NK-92 (cell line): ENCODE data around the gene CES3.

Experiments used
- DNase-seq: peaks from one replicate; lab custom pipeline; 2025; ENCODE audit not compliant: unreplicated experiment; lab: John Stamatoyannopoulos, UW

The CES3 gene, protein sequence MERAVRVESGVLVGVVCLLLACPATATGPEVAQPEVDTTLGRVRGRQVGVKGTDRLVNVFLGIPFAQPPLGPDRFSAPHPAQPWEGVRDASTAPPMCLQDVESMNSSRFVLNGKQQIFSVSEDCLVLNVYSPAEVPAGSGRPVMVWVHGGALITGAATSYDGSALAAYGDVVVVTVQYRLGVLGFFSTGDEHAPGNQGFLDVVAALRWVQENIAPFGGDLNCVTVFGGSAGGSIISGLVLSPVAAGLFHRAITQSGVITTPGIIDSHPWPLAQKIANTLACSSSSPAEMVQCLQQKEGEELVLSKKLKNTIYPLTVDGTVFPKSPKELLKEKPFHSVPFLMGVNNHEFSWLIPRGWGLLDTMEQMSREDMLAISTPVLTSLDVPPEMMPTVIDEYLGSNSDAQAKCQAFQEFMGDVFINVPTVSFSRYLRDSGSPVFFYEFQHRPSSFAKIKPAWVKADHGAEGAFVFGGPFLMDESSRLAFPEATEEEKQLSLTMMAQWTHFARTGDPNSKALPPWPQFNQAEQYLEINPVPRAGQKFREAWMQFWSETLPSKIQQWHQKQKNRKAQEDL

DNA sequence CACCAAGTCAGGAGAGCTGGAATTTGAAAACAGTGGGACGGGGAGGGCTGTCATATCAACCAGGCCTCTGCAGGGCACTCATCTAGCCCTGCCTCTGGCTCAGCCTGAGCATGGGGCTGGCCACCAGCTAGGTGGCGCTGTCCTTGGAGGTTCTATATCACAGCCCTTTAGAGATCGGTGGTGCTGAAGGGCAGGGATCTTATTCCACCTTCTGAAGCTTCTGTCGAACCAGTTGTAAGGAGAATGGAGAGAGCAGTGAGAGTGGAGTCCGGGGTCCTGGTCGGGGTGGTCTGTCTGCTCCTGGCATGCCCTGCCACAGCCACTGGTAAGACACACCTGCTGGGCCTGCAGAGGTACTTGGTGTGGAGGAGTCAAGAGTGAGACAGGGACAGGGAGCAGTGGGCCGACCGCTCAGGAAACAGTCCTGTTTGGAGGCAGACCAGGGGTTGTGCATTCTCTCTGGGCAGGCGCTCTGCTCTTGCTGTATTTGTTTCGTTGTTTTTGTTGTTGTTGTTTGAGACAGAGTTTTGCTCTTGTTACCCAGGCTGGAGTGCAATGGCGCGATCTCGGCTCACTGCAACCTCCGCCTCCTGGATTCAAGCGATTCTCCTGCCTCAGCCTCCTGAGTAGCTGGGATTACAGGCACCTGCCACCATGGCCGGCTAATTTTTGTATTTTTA is at the start of gene CES3:
TSS of gene CES3 (plus strand) at position 202 of the 680 bp plus-strand sequence. CDS start at position 244, 42 bp downstream.
- no peak for DNase-seq

DNA sequence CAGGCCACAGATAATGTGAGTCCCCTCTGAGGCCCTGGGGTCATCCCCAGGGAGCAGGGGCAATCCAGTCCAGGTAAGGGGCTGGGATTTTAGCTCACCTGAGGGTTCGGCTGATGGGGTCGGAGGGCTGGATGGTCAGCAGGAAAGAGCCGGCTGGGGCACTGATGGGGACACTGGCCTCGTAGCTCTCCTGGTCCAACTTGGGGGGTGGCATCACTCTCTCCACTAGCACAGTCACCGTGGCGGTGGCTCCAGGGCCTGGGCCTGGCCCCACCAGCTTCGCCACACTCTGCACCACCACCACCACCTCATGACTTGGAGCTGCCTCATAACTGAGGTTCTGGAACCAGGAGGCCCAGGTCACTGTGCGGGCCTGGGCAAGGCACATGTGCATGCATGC is 49.3 kb upstream of the CES3 start:
- no peak for DNase-seq

DNA sequence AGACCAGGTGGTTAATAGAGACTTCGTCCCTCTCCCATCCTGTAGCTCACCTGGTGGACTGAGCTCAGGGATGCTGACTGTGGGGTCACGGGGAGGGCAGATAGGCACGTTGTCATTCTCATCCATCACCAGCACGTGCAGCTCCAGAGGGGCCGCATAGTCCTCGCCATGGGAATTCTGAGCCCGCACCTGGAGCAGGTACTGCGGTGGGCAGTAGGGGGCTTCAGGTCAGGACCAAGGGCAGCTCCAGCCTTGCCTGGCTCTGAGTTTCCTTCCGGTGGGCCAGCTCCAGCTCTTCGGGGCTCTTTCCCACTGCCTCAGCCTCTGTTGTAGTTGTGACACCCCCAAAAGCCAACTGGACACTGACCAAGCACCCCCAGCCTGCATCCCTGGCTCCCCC is 48.0 kb upstream of the CES3 start:
- no peak for DNase-seq

DNA sequence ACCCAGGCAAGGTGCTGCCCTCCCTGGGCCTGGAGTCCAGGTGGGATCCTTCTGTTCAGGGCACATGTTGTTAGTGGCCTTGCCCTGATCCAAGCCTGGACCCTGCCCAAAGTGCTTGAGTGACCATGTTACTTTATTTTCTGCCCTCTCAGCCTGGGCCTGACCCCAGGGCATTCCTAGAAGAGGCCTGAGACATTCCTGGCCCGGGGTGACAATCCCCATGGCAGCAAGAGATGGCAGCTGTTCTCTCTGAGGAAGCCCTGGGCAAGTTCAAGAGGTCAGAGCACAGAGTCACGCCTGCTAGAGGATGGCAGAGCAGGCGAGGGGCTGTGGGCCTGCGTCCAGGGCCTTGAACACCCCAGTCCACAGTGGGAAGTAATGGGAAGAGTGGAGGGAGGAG is 47.4 kb upstream of the CES3 start:
- no peak for DNase-seq

DNA sequence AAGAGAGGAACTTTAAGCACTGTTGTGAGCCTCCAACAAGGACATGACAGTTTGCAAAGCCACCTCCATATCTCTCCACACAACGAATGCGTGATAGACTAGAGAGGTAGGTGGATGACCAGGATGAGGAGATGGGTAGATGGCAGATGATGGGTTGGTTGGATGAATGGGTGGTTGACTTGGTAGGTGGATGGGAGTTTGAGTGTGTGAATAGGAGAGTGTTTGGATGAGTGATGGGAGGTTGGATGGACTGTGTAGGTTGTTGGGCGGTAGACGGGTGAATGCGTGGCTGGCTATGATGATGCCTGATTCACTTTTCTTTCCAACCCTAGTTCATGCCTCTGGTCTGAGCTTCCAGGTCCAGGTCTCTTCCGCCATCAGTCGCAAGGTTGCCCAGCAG is 46.5 kb upstream of the CES3 start:
- DNase-seq = no peak

DNA sequence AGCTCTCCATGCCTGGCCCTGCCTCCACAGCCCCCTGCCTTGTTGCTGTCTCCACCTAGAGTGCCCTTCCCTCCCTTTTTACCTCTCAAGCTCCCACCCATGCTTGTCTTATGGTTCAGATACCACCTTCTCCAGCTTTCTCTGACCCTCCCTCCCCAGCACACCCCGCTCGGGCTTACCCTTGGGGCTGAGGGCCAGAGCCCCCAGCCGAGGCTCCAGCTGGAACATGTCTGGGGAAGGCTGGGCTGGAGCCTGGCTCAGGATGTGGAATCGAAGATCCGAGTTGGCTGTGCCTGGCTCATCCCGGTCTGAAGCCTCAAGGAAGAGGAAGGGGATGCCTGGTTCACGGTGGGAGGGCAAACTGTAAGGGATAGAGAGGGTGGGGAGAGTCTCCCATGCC is 46.0 kb upstream of the CES3 start:
- no peak for DNase-seq

DNA sequence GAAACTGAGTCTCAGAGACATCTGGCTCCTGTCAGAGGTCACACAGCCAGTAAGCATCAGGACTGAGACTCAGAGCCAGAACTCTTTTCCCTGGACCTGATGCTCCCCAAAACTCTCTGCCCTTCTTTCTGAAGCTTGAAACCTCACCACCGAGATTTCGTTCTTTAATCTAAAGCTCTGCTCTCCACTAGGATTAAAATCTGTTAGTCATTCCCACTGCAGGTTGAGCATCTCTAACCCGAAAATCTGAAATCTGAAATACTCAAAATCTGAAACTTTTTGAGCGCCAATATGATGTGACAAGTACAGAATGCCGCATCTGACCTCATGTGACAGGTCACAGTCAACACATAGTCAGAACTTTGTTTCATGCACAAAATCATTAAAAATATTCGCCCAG is 44.5 kb upstream of the CES3 start:
- no peak for DNase-seq

DNA sequence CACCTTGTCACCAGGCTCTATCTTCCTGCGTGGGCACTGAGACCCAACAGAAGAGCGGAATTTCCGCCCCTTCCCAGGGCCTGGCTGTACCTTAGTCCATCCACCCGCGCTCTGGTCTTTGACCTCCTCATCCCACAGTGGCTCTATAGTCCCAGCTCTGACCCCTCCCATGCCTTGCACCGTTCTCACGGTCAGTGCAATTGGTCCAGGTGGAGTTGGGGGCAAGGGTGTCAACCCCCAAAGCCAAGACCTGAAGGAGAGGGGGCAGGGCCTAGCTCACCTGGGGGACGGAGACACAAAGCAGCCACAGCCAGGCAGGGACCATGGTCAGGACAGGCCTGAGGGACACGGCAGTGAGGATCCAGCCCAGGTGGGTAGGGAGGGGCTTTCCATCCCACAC is 43.3 kb upstream of the CES3 start:
- DNase-seq = no peak

DNA sequence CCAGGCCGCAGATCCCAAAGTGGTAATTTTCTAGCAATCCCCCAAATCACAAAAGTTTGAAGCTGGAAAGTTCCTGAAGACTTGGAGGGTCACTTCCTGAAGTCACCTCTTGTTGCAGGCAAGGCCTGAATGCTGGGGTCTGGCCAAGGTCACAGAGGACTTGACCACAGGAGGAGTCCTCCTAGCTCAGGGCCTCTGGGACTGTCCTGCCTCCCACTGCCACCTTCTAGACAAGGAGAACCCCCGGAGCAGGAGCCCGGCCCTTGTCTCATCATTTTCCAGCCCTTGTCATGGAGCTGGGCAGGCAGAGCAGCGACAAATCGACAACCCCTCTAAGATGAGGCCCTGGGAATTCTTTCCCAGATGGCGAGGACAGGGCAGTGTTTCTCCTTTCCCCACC is 42.7 kb upstream of the CES3 start:
- no peak for DNase-seq

DNA sequence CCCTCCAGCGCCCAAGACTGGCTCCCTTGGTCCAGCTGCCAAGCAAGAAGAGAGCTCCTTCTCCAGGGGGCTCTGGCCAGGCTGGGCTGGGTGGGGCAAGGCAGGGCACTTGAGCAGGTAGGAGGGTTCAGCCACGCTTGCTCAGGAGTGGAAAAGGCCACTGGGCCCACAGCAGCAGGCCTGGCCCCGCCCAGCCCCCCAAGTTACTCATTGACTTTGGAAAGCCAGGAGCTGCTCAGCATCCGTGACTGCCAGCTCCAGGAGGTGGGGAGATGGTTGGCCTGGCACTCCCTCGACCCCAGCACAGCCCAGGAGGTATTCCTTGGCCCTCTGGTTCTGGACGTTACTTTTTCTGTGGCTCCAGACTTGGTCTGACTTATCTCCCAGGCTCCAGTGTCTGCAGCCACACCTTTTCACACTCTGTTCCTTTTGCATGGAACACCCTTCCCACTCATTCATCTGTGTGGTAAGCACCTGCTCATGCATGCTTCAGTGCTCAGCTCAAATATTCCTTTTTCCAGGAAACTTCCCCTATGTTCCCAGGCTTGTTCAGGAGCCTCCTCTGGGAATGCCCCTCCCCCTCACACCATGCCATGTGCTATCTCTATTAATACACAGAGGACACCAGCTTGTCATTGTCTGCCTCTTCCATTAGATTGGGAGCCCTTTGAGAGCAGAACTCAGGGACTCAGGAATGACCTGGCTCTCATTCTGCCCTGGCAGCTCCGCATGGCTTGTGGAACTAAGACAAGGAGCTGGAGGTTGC is 42.1 kb upstream of the CES3 start, which contains the start of gene CDH16:
TSS of gene CDH16 (minus strand) at position 83 of the 766 bp plus-strand sequence. CDS start 820 bp downstream, outside the sequence.
- no peak for DNase-seq

DNA sequence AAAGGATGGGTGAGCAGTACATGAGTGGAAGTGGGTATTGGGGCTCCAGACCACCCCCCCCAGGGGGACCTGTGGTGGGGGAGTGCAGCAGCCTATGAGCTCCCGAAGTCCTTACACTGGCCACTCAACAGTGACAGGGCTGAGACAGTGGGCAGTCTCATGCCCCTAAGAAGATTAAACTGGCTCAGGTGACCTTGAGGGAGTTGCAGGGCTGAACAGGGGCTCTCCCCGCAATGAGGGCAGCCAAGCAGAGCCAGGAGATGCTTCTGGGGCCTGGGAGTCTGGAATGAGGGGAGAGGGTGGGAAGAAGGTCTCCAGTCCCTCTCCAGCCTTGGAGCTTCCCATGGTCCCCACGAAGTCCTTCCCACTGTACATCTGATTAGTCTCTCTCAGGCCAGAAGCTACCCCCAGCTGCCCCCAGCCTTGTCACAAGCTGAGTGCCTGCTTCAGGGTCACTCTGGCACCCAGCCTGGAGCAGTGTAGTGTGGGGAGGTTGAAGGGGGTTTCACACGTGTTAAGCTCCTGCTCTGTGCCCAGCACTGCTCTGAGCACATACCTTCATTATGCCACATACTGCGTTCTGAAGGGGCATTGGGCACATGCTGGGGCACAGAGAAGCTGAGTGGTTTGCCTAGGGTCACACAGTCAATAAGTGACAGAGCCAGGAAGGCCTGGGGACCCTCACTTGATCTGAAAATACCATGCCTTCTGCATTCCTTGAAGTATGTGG is 41.3 kb upstream of the CES3 start:
- DNase-seq = no peak

DNA sequence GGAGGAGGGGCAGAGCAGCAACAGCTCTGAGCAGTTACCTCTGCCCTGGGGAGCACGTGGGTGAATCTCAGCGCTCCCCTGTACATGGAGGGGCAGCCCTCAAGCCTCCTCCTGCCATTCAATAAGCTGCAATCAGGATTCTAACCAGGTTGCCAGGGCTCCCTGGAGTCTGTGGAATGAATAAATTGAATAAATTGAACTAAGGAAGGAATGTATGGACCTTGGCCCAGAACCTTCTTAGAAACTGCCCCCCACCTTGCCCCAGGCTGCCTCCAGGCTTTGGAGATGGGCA is 40.8 kb upstream of the CES3 start:
- DNase-seq = no peak

DNA sequence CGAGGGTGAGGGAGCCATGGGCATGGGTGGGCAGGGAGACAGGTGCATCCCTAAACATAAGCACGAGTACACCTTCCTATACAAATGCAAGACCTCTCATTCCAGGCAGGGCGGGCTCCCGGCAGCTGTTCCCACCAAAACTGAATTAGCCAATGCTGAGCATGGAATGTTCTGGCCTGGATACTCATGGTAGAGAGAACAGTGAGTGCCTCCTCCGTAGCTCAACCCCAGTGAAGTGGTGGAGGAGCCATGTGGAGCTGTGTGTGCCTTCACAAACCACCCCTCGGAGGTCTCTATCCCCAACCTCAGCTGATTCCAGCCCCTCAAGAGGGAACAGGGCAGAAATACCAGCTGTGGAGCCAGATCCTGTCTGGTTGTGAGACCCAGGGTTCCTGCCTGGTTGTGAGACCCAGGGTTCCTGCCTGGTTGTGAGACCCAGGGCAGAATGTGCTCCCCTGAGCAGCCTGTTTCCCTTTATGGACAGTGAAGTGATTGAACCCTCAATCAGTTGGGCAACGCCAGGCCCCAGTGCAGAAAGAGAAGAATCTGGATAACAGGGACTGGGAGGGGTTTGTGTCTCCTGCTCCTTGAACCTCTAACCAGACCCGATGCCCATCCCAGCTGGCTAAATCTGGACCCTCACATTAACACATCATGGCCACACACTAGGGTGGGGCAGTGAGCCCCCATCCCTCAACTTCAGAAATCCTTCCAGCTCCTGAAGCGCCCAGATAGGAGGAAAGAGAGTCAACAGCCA is 40.0 kb upstream of the CES3 start:
- DNase-seq = no peak

DNA sequence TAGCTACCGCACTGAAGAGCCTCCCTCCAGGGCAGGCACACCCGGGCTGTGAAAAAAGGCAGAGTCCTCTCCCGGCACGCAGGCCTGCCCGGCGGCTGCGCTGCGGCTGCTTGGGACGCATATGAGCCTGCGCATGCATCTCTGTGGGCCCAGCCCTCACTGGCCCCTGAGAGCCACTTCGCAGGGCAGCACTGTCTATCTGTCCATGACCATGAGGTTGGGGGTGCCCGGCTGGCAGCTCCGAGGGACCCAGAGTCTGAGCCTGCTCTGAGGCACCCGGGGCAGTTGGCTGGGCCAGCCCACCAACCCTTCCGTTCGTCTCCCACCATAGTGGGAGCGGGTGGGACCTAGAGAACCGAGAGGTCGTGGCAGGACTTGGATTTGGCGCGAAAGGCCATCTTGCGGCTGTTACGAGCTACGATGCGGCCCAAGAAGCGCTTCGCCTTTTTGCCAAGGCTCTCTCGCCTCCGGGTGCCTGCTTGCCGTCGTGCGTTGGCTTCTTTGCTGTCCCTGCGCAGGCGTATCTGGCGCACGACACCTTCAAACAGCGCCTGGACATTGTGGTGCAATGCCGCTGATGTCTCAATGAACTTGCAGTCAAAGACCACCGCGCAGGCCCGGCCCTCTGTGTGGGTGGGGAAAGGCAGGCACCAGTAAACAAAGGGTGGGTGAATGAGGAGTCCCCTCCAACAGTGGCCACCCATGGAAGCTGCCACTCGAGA is 39.2 kb upstream of the CES3 start:
- DNase-seq = no peak

DNA sequence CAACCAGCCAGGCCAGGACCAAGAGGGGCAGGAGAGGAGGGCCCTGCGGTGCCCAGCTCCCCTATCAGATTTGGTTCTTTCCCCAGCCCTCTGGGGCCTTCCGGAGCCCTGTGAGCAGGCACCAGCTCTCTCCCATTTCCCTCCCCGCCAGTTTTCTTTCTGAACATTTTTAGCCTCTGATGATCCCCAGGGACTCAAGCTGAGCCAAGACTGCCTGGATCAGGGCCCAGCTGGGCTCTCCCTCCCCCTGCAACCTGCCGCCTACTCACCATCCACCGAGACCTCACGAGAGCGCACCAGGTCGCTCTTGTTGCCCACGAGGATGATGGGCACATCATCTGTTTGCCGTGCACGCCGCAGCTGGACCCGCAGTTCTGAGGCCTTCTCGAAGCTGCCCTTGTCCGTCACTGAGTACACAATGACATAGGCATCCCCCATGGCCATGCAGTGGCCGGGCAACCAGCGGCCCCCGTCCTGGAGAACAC is 37.8 kb upstream of the CES3 start:
- DNase-seq = no peak

DNA sequence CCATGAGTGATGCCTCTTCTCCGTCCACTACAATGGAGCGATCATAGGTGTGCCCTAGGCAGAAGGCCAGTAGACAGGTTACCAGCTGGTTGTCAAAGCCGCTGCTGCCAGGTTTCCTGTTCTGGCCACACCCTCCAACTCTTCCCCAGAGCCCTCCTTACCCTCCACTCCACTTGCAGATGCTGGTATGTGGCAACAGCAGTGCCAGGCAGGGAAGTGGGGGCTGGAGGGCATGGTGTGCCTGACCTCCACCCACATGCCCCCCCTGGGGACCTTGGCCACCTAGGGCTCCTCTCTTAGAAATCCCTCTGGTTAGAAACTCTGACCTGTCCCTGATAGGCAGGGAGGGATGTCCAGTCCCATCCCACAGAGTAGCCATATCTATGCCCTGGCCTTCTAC is 37.2 kb upstream of the CES3 start:
- DNase-seq = no peak

DNA sequence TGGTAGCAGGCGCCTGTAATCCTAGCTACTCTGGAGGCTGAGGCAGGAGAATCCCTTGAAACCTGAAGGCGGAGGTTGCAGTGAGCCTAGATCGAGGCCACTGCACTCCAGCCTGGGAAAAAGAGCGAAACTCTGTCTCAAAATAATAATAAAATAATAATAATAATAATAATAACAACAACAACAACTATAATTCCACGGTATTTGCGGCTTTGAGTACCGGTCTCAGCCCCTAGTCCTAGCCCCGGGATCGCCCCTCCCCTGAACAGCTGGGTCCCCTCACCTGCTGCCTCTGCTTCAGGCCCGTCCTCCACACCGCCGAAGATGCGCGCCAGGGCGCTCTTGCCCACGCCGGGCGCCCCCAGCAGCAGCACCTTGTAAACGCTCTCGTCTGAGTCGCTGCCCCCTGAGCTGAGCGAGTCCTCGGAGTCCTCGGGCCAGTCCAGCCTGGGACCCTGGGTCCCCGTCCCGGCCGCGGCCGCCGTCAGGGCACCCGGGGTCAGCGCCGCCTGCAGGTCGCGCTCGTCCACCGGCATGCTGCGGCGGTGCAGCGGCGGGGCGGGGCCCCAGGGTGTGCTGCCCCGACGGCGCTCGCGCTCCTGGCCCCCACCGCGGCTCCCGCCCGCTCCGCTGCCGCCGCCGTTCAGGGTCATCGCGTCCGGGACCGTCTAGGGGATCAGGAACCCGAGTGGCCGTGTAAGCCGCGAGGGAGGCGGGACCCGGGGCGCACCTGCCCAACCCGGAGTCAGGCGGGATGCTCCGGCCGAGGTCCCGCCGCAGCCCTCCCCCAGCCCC is 36.3 kb upstream of the CES3 start:
- no peak for DNase-seq

DNA sequence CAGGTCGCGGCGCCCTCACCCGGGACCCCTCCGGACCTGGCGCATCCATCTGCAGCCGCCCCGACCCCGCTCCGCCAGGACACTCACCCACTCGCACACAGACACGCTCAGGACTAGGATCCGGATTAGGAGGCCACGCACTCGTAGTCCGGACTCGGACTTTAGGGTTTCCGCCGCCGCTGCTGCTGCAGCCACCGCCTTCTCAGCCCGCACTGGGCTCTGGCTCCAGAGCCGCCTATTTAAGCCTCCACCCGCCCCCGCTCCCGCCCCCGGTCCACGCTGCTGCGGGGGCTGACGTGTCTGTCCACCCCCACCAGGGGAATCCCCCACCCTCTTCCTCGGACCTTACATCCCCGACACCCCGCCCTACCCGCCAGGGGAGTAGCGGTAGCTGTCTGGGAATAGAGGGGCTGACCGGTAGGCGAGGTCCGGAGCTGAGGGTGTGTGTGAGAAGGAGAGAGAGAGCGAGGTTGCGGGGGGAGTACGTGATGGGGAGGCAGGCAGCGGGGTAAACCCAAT is 35.7 kb upstream of the CES3 start, which contains the start of gene RRAD:
TSS of gene RRAD (minus strand) at position 214 of the 519 bp plus-strand sequence. CDS start 356 bp downstream, outside the sequence.
- no peak for DNase-seq
